HG03280 (cell line): ENCODE data around the gene OR5K4.
"Not testable (repeated sequence)": the region's sequence is repeated elsewhere in the genome, so short reads cannot be mapped to it uniquely, and the experiment has no call there.

Experiments used
- ATAC-seq: cut with Tn5 transposase; IDR thresholded peaks from one replicate; pipeline ENCODE4 v1.9.1; 2021; ENCODE audit warnings: mild to moderate bottlenecking, moderate library complexity; ENCODE audit not compliant: unreplicated experiment

Gene OR5K4

DNA sequence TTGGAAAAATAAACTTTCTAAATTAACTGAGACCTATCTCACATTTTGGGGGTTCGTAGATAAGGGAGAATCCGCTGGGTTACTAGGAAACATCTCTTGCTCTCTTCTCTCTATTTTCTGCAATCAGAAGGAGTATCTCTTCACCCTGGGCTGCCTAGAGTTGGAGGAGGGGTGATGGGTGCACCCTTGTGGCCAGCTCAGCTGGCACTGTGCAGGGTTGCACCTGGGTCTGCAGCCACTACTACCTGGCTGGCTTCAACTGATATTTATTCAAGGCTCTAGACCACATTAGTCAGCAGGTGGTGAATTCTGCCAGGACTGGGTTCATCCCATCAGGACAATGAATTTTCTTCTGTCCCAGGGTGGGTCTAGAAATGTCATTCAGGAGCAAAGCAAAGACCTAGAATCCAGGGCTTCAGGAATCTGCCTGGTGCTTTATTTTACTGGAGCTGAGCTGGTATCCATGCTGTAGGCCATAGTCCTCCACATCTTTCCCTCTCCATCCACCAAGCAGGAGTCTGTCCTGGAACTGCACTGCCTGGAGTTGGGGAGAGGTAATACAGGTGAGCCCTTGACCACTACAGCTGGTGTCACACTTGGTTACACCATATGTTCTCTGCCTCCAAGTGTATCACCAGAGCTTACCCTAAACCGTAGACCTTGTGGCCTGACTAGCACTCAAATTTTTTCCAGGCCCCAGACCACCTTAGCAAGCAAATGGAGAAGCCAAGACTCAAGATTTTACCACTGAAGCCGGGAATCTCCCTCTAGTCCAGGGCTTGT lies 14.0 kb downstream of the OR5K4 start:
- ATAC-seq = no peak

DNA sequence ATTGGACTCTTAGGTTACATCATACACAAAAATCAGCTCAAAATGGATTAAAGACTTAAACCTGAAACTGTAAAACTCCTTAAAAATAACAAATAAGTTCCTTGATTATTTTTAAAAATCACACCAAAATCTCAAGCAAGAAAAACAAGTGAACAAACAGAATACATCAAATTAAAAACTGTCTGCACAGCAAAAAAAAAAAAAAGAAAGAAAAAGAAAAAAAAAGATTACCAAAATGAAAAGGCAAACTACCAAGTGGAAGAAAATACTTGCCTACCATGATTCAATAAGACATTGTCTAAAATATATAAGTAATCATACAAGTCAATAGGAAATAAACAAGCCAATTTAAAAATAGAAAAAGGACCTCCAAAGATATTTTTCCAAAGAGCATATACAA lies 17.5 kb downstream of the OR5K4 start:
- ATAC-seq = no peak

- no peak for ATAC-seq
Measured at GRCh38 chr3:98371853-98372252, 18.2 kb downstream of the OR5K4 start.

DNA sequence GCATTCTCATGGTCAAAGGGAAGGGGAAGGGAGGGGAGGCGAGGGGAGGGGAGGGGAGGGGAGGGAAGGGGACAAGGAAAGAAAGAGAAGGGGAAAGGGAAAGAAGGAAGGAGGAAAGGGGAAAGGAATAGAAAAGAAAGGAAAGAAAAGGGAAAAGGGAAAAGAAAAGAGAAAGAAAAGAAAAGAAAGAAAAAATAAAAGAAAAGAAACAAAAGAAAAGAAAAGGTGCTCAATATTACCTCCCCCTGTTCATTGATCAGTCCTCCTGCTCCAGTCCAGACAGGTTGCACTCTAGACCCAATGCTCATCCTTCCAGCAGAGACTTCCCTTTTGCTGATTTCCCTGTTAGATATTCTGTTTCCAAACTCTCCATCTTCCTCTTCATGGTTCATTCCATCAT lies 18.8 kb downstream of the OR5K4 start:
- no peak for ATAC-seq

DNA sequence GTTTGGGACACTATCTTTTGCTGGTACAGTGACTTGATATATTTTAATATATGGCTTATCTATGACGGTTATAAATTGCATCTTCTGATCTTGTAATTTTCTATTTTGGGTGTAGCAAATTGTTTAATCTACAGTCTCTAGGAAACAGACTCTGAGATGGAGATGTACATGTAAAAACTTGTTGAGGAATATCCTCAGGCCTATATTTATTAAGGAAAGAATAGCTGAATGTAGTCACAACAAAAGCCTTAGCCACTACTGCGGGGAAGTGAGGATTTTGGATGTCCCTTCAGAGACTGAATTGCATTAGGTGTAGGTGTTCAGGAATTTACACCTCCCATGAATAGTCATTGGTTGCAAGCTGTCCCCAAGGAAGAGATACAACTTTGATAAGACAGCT lies 23.0 kb downstream of the OR5K4 start:
- no peak for ATAC-seq

DNA sequence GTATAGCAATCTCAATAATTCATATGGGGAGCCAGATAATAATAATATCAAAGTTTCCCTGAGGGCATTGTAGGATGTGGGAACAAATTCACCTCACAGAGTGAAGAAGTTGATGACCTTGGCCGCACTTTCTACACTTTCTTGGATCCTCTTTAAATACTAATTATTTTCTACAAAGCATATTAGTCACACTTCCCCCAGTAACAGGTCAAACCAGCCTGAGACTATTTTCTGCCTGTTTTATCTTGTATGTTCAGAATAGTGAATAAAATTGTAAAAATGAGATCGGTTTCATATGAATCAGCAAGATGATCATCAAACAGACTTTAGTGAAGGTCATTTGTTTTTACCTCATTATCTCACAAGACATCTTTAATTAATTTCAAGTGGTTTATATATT lies 34.5 kb downstream of the OR5K4 start:
- no peak for ATAC-seq

DNA sequence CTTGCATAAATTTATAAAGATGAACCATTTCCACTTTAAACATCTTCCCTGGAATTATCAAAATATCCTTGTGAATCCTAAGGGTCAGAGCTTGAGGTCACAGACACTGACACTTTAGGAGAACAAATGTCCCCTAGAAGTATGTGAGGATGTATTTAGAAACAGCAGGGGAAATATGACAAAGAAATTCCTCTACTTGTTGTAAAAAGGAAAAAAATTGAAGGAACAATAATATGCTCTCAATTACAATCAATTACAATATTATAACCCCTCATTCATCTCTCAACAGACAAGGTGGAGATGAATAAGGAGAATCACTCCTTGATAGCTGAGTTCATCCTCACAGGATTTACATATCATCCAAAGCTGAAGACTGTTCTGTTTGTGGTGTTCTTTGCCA lies 36.7 kb downstream of the OR5K4 start, which contains the start of gene OR5K3:
Gene OR5K3, plus strand, starts transcription at position 301 of the 400 bp plus-strand sequence. Its CDS starts 0 bp downstream, at position 301.
- no peak for ATAC-seq

DNA sequence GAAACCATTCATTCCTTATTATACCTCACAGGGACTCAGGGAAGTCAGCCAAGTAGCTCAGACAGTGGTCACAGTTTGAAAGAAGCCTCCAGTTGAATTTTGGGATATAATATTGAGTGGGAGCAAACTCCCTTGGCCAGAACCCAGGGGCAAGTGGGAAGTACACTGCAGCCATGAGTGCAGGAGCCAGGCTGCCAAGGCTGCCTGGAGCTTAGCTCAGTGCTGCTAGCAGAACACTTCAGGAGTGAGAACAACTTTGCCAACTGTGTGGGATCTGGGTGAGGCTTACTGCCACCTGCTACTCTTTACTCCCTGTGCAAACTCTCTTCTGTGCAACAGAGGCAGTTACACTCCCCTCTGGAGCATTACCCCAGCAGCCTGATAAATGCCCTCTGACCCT lies 41.4 kb downstream of the OR5K4 start:
- ATAC-seq = no peak

DNA sequence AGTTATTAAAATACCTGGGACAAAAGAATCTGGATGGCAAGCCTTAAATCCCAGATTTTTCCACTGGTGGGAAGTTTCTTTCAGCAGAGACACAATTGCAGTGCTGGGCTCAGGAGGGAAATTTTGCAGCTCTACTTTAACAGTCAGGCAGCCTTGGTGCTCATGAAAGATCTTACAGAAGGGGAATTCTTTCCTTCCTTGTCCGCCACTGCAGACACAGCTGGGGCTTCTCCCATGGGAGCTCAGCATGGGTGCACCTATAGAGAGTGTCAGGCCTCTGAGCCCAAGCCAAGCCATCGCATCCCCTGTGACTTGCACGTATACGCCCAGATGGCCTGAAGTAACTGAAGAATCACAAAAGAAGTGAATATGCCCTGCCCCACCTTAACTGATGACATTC lies 42.8 kb downstream of the OR5K4 start:
- not testable (repeated sequence) for ATAC-seq

DNA sequence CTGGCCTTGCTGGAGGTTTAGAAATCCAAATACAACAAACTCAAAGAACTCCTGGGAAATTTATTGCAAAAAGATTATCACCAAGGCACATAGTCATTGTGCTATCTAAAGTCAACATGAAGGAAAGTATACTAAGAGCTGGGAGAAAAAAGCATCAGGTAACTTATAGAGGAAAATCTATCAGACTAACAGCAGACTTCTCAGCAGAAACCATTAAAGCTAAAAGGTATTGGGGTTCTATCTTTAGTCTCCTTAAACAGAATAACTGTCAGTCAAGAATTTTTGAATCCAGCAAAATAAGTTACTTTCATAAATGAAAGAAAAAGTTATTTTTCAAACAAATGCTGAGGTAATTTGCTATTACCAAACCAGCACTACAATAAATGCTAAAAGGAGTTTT lies 44.9 kb downstream of the OR5K4 start:
- ATAC-seq = no peak

DNA sequence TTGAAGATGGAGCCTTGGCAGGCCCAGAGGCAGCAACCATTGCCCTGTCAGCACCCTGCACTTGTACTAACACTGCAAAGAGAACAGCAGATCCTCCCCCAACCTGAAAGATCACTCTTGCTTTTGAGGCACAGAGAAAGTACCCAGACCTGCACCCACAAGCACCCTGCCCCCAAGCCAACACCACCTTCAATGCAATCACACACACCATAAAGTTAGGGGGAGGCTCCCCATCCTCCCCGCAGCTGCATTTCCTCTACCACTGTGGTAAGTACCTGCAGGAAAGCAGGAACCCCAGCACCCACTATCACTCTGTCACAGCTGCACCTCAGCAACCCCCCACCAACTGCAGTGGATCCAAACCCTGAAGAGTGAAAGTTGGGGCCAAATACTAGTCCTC lies 48.9 kb downstream of the OR5K4 start:
- ATAC-seq = no peak

DNA sequence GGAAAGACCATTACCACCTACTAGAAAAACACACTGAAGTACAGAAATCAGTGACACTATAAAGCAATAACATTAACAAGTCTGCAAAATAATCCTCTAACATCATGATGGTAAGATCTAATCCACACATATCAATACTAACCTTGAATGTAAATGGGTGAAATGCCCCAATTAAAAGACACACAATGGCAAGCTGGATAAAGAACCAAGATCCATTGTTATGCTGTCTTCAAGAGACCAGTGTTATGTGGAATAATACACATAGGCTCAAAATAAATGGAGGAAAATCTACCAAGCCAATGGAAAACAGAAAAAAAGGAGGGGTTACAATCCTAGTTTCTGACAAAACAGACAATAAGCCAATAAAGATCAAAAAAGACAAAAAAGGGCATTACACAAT lies 50.4 kb downstream of the OR5K4 start:
- no peak for ATAC-seq
